Gastroesophageal sphincter (tissue), 3 donors: ENCODE data around the gene MAPK4.

Experiments used
- CTCF ChIP-seq, 4 experiments: fragments of 200-600 bp in 2 of 4; fragments of 450-650 bp in 2 of 4; sonication (generic) in 1 of 4; IDR thresholded peaks; one replicate each; pipeline ENCODE4 v1.5.1; 2017 to 2019; ENCODE audit warnings: antibody characterized with exemption in 4 of 4, mild to moderate bottlenecking in 2 of 4, moderate library complexity in 2 of 4
- POLR2A ChIP-seq, 2 donors: fragments of 450-650 bp; IDR thresholded peaks; one replicate each; pipeline ENCODE4 v1.6.1; 2017; ENCODE audit warnings: antibody characterized with exemption in 2 of 2, mild to moderate bottlenecking in 2 of 2, moderate library complexity in 1 of 2
- POLR2AphosphoS5 ChIP-seq: sonication (generic); formaldehyde crosslinking; IDR thresholded peaks from one replicate; pipeline ENCODE4 v1.6.1; 2017; ENCODE audit warnings: antibody characterized with exemption

DNA sequence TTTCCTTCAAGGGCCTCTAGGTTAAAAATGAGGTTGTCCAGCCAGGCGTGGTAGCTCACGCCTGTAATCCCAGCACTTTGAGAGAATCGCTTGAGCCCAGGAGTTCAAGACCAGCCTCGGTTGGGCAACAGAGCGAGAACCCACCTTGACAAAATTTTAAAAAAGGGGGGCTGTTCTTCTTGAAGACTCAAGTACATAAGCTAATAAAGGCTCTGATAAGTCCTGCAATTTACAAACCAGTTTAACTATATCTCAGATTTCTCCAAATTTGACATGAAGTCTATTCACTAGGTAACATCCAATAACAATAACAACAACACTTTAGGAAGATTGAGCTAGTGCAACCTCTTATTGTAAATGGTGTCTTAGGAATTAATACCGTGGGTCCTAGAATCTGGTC, 129.7 kb downstream of the MAPK4 start:
- TF ChIP-seq POLR2AphosphoS5 (no peak), POLR2A (IDR thresholded peaks at IDR 0.05) (no peak), CTCF (IDR thresholded peaks at IDR 0.05) (no peak)
